Liver (tissue), 9 donors: ENCODE data around the gene WIPI1. TPM values are rescaled to one million over a fixed set of nuclear protein-coding genes. Genes with fewer than 3 reads are reported as not detected.

Experiments
- DNase-seq: peaks from one replicate; pipeline ENCODE4 v3.0.0-alpha.2; 2017; ENCODE audit warnings: low spot score
- H3K27ac ChIP-seq, 2 donors: one replicate each; pipeline ENCODE4 v1.7.0; 2013; ENCODE audit warnings: inconsistent platforms in 2 of 2, low read length in 2 of 2, control low read depth in 1 of 2, low read depth in 1 of 2, mild to moderate bottlenecking in 1 of 2
- H3K27me3 ChIP-seq, 4 donors: one replicate each; pipeline versions ENCODE4 v1.6.1 to v1.7.0; 2013; ENCODE audit warnings: low read length in 3 of 4, inconsistent platforms in 1 of 4, mild to moderate bottlenecking in 1 of 4, moderate library complexity in 1 of 4; ENCODE audit not compliant: control insufficient read depth in 4 of 4, insufficient read depth in 4 of 4
- H3K36me3 ChIP-seq, 4 donors: one replicate each; pipeline versions ENCODE4 v1.6.1 to v1.7.0; 2013; ENCODE audit warnings: low read length in 3 of 4, mild to moderate bottlenecking in 3 of 4, low read depth in 1 of 4, moderate library complexity in 1 of 4; ENCODE audit not compliant: control insufficient read depth in 4 of 4, insufficient read depth in 3 of 4
- H3K4me1 ChIP-seq, 4 donors: one replicate each; pipeline versions ENCODE4 v1.6.1 to v1.7.0; 2013; ENCODE audit warnings: low read length in 3 of 4, mild to moderate bottlenecking in 3 of 4, moderate library complexity in 1 of 4; ENCODE audit not compliant: control insufficient read depth in 4 of 4, insufficient read depth in 4 of 4
- H3K4me3 ChIP-seq, 3 donors: one replicate each; pipeline versions ENCODE4 v1.6.1 to v1.7.0; 2013; ENCODE audit warnings: low read length in 3 of 3, control low read depth in 1 of 3, low read depth in 1 of 3, mild to moderate bottlenecking in 1 of 3
- H3K9ac ChIP-seq, 2 donors: one replicate each; pipeline ENCODE4 v1.7.0; 2013; ENCODE audit warnings: low read length in 2 of 2, mild to moderate bottlenecking in 2 of 2, moderate library complexity in 2 of 2, control low read depth in 1 of 2, low read depth in 1 of 2
- H3K9me3 ChIP-seq, 4 donors: one replicate each; pipeline versions ENCODE4 v1.6.1 to v1.7.0; 2013; ENCODE audit warnings: low read length in 3 of 4; ENCODE audit not compliant: control insufficient read depth in 4 of 4
- EGR1 ChIP-seq, 2 donors: IDR thresholded peaks; 2 replicates each; pipeline ENCODE4 v1.6.1; 2016 to 2018; ENCODE audit warnings: antibody characterized with exemption in 2 of 2, low read depth in 2 of 2
- FOXA1 ChIP-seq: IDR thresholded peaks from 2 replicates; pipeline ENCODE4 v1.6.1; 2016; ENCODE audit warnings: antibody characterized with exemption
- FOXA2 ChIP-seq: IDR thresholded peaks from 2 replicates; pipeline ENCODE4 v1.6.1; 2016; ENCODE audit warnings: antibody characterized with exemption
- GABPA ChIP-seq, 2 donors: IDR thresholded peaks in 1 of 2; conservative IDR thresholded peaks in 1 of 2; 2 replicates each; pipeline ENCODE4 v1.6.1; 2016; ENCODE audit warnings: antibody characterized with exemption in 2 of 2, mild to moderate bottlenecking in 1 of 2, moderate library complexity in 1 of 2
- HNF4A ChIP-seq, 2 donors: conservative IDR thresholded peaks; 2 replicates each; pipeline ENCODE4 v1.6.1; 2016; ENCODE audit warnings: antibody characterized with exemption in 2 of 2, mild to moderate bottlenecking in 2 of 2
- HNF4G ChIP-seq: IDR thresholded peaks from 2 replicates; pipeline ENCODE4 v1.6.1; 2016; ENCODE audit warnings: antibody characterized with exemption
- JUND ChIP-seq, 2 donors: IDR thresholded peaks; 2 replicates each; pipeline ENCODE4 v1.6.1; 2016; ENCODE audit warnings: antibody characterized with exemption in 2 of 2
- MAX ChIP-seq: IDR thresholded peaks from 2 replicates; pipeline ENCODE4 v1.6.1; 2016; ENCODE audit warnings: antibody characterized with exemption
- NR2F2 ChIP-seq: IDR thresholded peaks from 2 replicates; pipeline ENCODE4 v1.6.1; 2016; ENCODE audit warnings: antibody characterized with exemption
- RAD21 ChIP-seq, 2 donors: IDR thresholded peaks; 2 replicates each; pipeline ENCODE4 v1.6.1; 2016; ENCODE audit warnings: antibody characterized with exemption in 2 of 2, mild to moderate bottlenecking in 2 of 2
- RXRA ChIP-seq, 2 donors: IDR thresholded peaks; 2 replicates each; pipeline ENCODE4 v1.6.1; 2017 to 2018; ENCODE audit warnings: antibody characterized with exemption in 2 of 2, mild to moderate bottlenecking in 1 of 2
- SP1 ChIP-seq: IDR thresholded peaks from 2 replicates; pipeline ENCODE4 v1.6.1; 2018; ENCODE audit warnings: antibody characterized with exemption, mild to moderate bottlenecking
- TAF1 ChIP-seq: conservative IDR thresholded peaks from 2 replicates; pipeline ENCODE4 v1.6.1; 2016; ENCODE audit warnings: antibody characterized with exemption, mild to moderate bottlenecking
- YY1 ChIP-seq: IDR thresholded peaks from 2 replicates; pipeline ENCODE4 v1.6.1; 2016; ENCODE audit warnings: antibody characterized with exemption, mild to moderate bottlenecking
- ZBTB33 ChIP-seq: IDR thresholded peaks from 2 replicates; pipeline ENCODE4 v1.6.1; 2016; ENCODE audit warnings: antibody characterized with exemption
- WGBS: extraction: QIAGEN DNeasy Blood & Tissue Kit; methylation state at CpG from one replicate; pipeline ENCODE4 v1.1.7; 2013; 5-methylcytosine and 5-hydroxymethylcytosine counted together
- polyA plus RNA-seq, 2 donors: library from polyadenylated mRNA; stranded (reverse) in 1 of 2; unstranded in 1 of 2; fragments of 200-250 nt in 1 of 2; fragments of >200 nt in 1 of 2; fragmentation: Nextera tagmentation in 1 of 2; extraction: Ambion mirVana in 1 of 2; gene quantifications; one replicate each; pipeline versions ENCODE4 v1.2.1 to v1.2.3, GENCODE V29; 2013 to 2015
- total RNA-seq, 2 donors: library from RNA; depleted of rRNA; stranded (reverse); fragments of >200 nt; gene quantifications; one replicate each; pipeline ENCODE4 v1.2.3, GENCODE V29; 2014
- TF ChIP-seq, protein P1 (sequence below): fragments of 150-350 bp; IDR thresholded peaks from 2 replicates; pipeline ENCODE4 v1.5.1; 2017; ENCODE audit warnings: improper control_type of control experiment, low read depth, low read length; ENCODE audit not compliant: missing input control
- TF ChIP-seq, protein P2 (sequence below): IDR thresholded peaks from 2 replicates; pipeline ENCODE4 v1.6.1; 2016; ENCODE audit warnings: antibody characterized with exemption, mild to moderate bottlenecking
- TF ChIP-seq, protein P3 (sequence below): IDR thresholded peaks from 2 replicates; pipeline ENCODE4 v1.6.1; 2016; ENCODE audit warnings: antibody characterized with exemption
- donor health status: healthy.
- donor health status: healthy.
- donor health status: healthy.
- donor health status: healthy.
- donor health status: healthy.

WIPI1 gene
- total and polyA plus RNA-seq, 4 donors = 21.1 to 48.6 (median 29.8) TPM

DNA sequence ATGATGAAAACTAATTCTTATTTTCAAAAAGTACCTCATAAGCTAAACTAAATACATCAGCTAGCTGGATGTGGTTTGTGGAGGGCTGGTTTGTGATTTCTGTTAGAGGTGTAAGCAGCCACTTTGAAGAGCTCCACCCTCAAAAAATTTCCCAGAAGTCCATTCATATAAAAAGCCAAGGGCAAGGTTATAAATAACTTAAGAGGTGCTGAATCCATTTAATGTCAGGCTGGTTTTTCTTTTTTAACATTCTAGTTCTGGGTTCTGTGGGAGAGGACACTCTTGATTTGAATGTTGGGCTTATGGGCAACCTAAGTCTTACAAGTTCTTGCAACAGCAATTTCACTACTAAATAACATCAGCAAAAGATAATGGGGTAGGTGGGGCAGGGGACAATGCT is 3.4 kb upstream of the WIPI1 start (continued):
- TF ChIP-seq, protein P1, sequence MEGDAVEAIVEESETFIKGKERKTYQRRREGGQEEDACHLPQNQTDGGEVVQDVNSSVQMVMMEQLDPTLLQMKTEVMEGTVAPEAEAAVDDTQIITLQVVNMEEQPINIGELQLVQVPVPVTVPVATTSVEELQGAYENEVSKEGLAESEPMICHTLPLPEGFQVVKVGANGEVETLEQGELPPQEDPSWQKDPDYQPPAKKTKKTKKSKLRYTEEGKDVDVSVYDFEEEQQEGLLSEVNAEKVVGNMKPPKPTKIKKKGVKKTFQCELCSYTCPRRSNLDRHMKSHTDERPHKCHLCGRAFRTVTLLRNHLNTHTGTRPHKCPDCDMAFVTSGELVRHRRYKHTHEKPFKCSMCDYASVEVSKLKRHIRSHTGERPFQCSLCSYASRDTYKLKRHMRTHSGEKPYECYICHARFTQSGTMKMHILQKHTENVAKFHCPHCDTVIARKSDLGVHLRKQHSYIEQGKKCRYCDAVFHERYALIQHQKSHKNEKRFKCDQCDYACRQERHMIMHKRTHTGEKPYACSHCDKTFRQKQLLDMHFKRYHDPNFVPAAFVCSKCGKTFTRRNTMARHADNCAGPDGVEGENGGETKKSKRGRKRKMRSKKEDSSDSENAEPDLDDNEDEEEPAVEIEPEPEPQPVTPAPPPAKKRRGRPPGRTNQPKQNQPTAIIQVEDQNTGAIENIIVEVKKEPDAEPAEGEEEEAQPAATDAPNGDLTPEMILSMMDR = no peak
- TF ChIP-seq EGR1 (IDR thresholded peaks at IDR 0.05; ENCODE audit: low read depth in 2 of 2) = no peak
- TF ChIP-seq ZBTB33 = no peak
- no peak for TF ChIP-seq YY1
- no peak for TF ChIP-seq HNF4G
- TF ChIP-seq JUND (IDR thresholded peaks at IDR 0.05) = no peak

DNA sequence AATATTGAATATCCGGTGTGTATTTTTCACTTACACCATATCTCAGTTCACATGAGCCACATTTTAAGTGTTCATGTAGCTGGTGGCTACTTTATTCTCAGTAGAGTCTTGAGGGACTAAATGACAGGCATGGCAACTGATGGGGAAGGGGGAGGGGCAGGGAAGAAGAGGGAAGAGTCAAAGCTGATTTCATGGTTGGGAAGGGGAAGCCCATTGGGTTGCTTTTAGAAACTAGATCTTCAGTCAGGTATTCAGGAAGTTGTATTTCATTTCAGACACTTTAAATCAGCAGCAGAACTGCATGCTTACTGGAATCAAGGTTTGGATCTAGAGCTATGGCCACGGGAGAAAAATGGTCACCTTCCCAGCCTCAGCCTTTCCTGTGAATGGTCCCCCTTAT is 2.9 kb upstream of the WIPI1 start:
- Histone ChIP-seq H3K9ac (no peak overlapping the region), H3K4me3 (no peak overlapping the region), H3K27me3 (no peaks in the 10 kb centered on the region), H3K9me3 (no peaks in the 10 kb centered on the region), H3K4me1 (peaks cover 2 to 32% (median 28%) of the 10 kb centered on the region in 4 donors), H3K27ac (no peak overlapping the region), H3K36me3 (no peaks in the 10 kb centered on the region)
- WGBS = 86% methylated on average over 2 of the region's 2 CpGs
- TF ChIP-seq FOXA2 (no peak), HNF4G (no peak), TAF1 (no peak), GABPA (IDR thresholded peaks at IDR 0.05 in 1 of 2, conservative IDR thresholded peaks at IDR 0.05 in 1 of 2) (no peak), RXRA (IDR thresholded peaks at IDR 0.05) (no peak), JUND (IDR thresholded peaks at IDR 0.05) (no peak), RAD21 (IDR thresholded peaks at IDR 0.05) (no peak), EGR1 (IDR thresholded peaks at IDR 0.05; ENCODE audit: low read depth in 2 of 2) (no peak), SP1 (no peak), YY1 (no peak), HNF4A (conservative IDR thresholded peaks at IDR 0.05) (no peak), NR2F2 (no peak), ZBTB33 (no peak), FOXA1 (no peak), MAX (no peak)
- TF ChIP-seq, protein P1 = no peak
- TF ChIP-seq, protein P2, sequence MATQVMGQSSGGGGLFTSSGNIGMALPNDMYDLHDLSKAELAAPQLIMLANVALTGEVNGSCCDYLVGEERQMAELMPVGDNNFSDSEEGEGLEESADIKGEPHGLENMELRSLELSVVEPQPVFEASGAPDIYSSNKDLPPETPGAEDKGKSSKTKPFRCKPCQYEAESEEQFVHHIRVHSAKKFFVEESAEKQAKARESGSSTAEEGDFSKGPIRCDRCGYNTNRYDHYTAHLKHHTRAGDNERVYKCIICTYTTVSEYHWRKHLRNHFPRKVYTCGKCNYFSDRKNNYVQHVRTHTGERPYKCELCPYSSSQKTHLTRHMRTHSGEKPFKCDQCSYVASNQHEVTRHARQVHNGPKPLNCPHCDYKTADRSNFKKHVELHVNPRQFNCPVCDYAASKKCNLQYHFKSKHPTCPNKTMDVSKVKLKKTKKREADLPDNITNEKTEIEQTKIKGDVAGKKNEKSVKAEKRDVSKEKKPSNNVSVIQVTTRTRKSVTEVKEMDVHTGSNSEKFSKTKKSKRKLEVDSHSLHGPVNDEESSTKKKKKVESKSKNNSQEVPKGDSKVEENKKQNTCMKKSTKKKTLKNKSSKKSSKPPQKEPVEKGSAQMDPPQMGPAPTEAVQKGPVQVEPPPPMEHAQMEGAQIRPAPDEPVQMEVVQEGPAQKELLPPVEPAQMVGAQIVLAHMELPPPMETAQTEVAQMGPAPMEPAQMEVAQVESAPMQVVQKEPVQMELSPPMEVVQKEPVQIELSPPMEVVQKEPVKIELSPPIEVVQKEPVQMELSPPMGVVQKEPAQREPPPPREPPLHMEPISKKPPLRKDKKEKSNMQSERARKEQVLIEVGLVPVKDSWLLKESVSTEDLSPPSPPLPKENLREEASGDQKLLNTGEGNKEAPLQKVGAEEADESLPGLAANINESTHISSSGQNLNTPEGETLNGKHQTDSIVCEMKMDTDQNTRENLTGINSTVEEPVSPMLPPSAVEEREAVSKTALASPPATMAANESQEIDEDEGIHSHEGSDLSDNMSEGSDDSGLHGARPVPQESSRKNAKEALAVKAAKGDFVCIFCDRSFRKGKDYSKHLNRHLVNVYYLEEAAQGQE = no peak
- TF ChIP-seq, protein P3, sequence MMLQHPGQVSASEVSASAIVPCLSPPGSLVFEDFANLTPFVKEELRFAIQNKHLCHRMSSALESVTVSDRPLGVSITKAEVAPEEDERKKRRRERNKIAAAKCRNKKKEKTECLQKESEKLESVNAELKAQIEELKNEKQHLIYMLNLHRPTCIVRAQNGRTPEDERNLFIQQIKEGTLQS = no peak
- DNase-seq = no peak
